CD14-positive monocyte (primary cell): ENCODE data around the gene GH2. TPM values are rescaled to one million over a fixed set of nuclear protein-coding genes. Genes with fewer than 3 reads are reported as not detected.
"Not testable (repeated sequence)": the region's sequence is repeated elsewhere in the genome, so short reads cannot be mapped to it uniquely, and the experiment has no call there.

Experiments
- DNase-seq, 3 donors: peaks; one replicate each; pipeline ENCODE4 v3.0.0-alpha.2; 2011 to 2022
- H2AFZ ChIP-seq: 2 replicates; pipeline ENCODE4 v1.6.0; 2012; ENCODE audit warnings: mild to moderate bottlenecking, low read depth, low read length, inconsistent platforms; ENCODE audit not compliant: insufficient read depth, poor library complexity, severe bottlenecking
- H3K27ac ChIP-seq, 2 donors: 1 replicate in 1 of 2; 2 replicates in 1 of 2; pipeline ENCODE4 v1.5.1; 2012 to 2013; ENCODE audit warnings: low read length in 2 of 2, control low read depth in 1 of 2, inconsistent platforms in 1 of 2, low read depth in 1 of 2, mild to moderate bottlenecking in 1 of 2
- H3K27me3 ChIP-seq, 2 donors: one replicate each; pipeline versions ENCODE4 v1.6.0 to v1.6.1; 2011 to 2013; ENCODE audit warnings: low read length in 2 of 2; ENCODE audit not compliant: control insufficient read depth in 2 of 2, insufficient read depth in 2 of 2
- H3K36me3 ChIP-seq, 2 donors: replicated peaks in 1 of 2; 1 replicate in 1 of 2; 2 replicates in 1 of 2; pipeline versions ENCODE4 v1.5.1 to v1.6.1; 2012 to 2013; ENCODE audit warnings: low read length in 2 of 2, control low read depth in 1 of 2, inconsistent platforms in 1 of 2, mild to moderate bottlenecking in 1 of 2; ENCODE audit not compliant: insufficient read depth in 2 of 2, control insufficient read depth in 1 of 2
- H3K4me1 ChIP-seq, 2 donors: 1 replicate in 1 of 2; 2 replicates in 1 of 2; pipeline versions ENCODE4 v1.5.1 to v1.6.1; 2012 to 2013; ENCODE audit warnings: low read length in 2 of 2, control low read depth in 1 of 2, inconsistent platforms in 1 of 2, mild to moderate bottlenecking in 1 of 2, moderate library complexity in 1 of 2; ENCODE audit not compliant: insufficient read depth in 2 of 2, control insufficient read depth in 1 of 2
- H3K4me2 ChIP-seq: replicated peaks from 2 replicates; pipeline ENCODE3; 2012; ENCODE audit warnings: low read length, moderate library complexity, mild to moderate bottlenecking; ENCODE audit not compliant: poor library complexity, severe bottlenecking; ENCODE audit errors: extremely low read depth
- H3K4me3 ChIP-seq, 3 experiments: fragments of 200-600 bp in 1 of 3; sonication (generic) in 1 of 3; replicated peaks in 1 of 3; 1 replicate in 2 of 3; 2 replicates in 1 of 3; pipeline ENCODE4 v1.5.1; 2011 to 2013; ENCODE audit warnings: low read length in 3 of 3, mild to moderate bottlenecking in 3 of 3, control low read depth in 2 of 3, low read depth in 2 of 3, inconsistent platforms in 1 of 3, moderate library complexity in 1 of 3
- H3K79me2 ChIP-seq: 2 replicates; pipeline ENCODE4 v1.6.0; 2012; ENCODE audit warnings: mild to moderate bottlenecking, control low read depth, inconsistent platforms, low read length, moderate library complexity; ENCODE audit not compliant: insufficient read depth
- H3K9ac ChIP-seq: 2 replicates; pipeline ENCODE4 v1.6.0; 2017; ENCODE audit warnings: low read length, mild to moderate bottlenecking; ENCODE audit not compliant: insufficient read depth, poor library complexity, severe bottlenecking
- H3K9me3 ChIP-seq, 2 donors: replicated peaks in 1 of 2; 1 replicate in 1 of 2; 2 replicates in 1 of 2; pipeline versions ENCODE4 v1.5.1 to v1.6.1; 2012 to 2013; ENCODE audit warnings: low read length in 2 of 2, control low read depth in 1 of 2; ENCODE audit not compliant: control insufficient read depth in 1 of 2, insufficient read depth in 1 of 2
- H4K20me1 ChIP-seq: 2 replicates; pipeline ENCODE4 v1.6.0; 2012; ENCODE audit warnings: mild to moderate bottlenecking, low read length, control low read depth, moderate library complexity; ENCODE audit not compliant: insufficient read depth
- H3K27ac Mint-ChIP-seq, 7 donors: one replicate each; pipeline ENCODE4 v1.8.0; 2020; ENCODE audit warnings: mild to moderate bottlenecking in 7 of 7, mixed read lengths in 7 of 7, moderate library complexity in 6 of 7, inconsistent platforms in 2 of 7
- H3K27me3 Mint-ChIP-seq, 3 donors: one replicate each; pipeline ENCODE4 v1.8.0; 2021 to 2022; ENCODE audit warnings: low read depth in 3 of 3, mild to moderate bottlenecking in 3 of 3, mixed read lengths in 3 of 3, moderate library complexity in 3 of 3, inconsistent platforms in 1 of 3
- H3K36me3 Mint-ChIP-seq, 2 donors: one replicate each; pipeline ENCODE4 v1.8.0; 2020; ENCODE audit warnings: mixed read lengths in 2 of 2, inconsistent platforms in 1 of 2, mild to moderate bottlenecking in 1 of 2
- H3K4me1 Mint-ChIP-seq: one replicate; pipeline ENCODE4 v1.8.0; 2020; ENCODE audit warnings: mild to moderate bottlenecking, mixed read lengths
- H3K4me3 Mint-ChIP-seq, 2 donors: one replicate each; pipeline ENCODE4 v1.8.0; 2020; ENCODE audit warnings: mild to moderate bottlenecking in 2 of 2, mixed read lengths in 2 of 2, moderate library complexity in 1 of 2
- H3K9me3 Mint-ChIP-seq, 7 donors: one replicate each; pipeline ENCODE4 v1.8.0; 2020 to 2022; ENCODE audit warnings: mixed read lengths in 7 of 7, mild to moderate bottlenecking in 6 of 7, moderate library complexity in 6 of 7, inconsistent platforms in 2 of 7
- CTCF ChIP-seq: fragments of 200-600 bp; IDR thresholded peaks from one replicate; pipeline ENCODE4 v1.8.0; 2022; ENCODE audit warnings: antibody characterized with exemption, mild to moderate bottlenecking
- WGBS: methylation state at CpG from one replicate; pipeline ENCODE4 v1.1.5; 2013; ENCODE audit warnings: missing lambda C conversion rate; ENCODE audit not compliant: insufficient coverage; 5-methylcytosine and 5-hydroxymethylcytosine counted together
- intact Hi-C, 2 donors: fragments of 100-400 bp; cut with micrococcal nuclease; formaldehyde crosslinking; loops; one replicate each; pipeline versions ENCODE4 v1.15.0 to v1.15.1; 2023
- polyA plus RNA-seq, 3 donors: library from polyadenylated mRNA; depleted of rRNA in 1 of 3; unstranded in 2 of 3; stranded (reverse) in 1 of 3; fragments of 300-500 nt in 2 of 3; fragments of >200 nt in 1 of 3; fragmentation: Illumina TruSeq in 2 of 3; gene quantifications; 1 replicate in 2 of 3; 2 replicates in 1 of 3; pipeline ENCODE4 v1.2.3, GENCODE V29; 2012 to 2021

Gene GH2
- polyA plus RNA-seq, 3 donors: not detected

- no peak overlapping the region for H3K4me3 ChIP-seq
- no peak overlapping the region for H3K4me2 ChIP-seq
- no peak overlapping the region for H3K27ac Mint-ChIP-seq
- H2AFZ ChIP-seq: no peak overlapping the region
- H3K9ac ChIP-seq: no peak overlapping the region
- H3K36me3 ChIP-seq: no peaks in the 10 kb centered on the region
- peaks cover 3 to 11% (median 8%) of the 10 kb centered on the region in 7 donors for H3K9me3 Mint-ChIP-seq
- WGBS: no CpG with 5 or more reads among the region's 1 CpG
- no peaks in the 10 kb centered on the region for H3K27me3 ChIP-seq
- H3K4me1 ChIP-seq: peaks cover 31 to 32% of the 10 kb centered on the region in 2 donors
- H3K27ac ChIP-seq: no peak overlapping the region
- TF ChIP-seq CTCF: no peak
- H3K9me3 ChIP-seq: peaks cover 0 to 6% of the 10 kb centered on the region in 2 donors
- no peak overlapping the region for H3K4me3 Mint-ChIP-seq
- peaks cover 0 to 16% of the 10 kb centered on the region in 2 donors for H3K36me3 Mint-ChIP-seq
- peaks cover 35% of the 10 kb centered on the region for H3K4me1 Mint-ChIP-seq
- DNase-seq: no peak
- peaks cover 0 to 10% (median 3%) of the 10 kb centered on the region in 3 donors for H3K27me3 Mint-ChIP-seq
- H3K79me2 ChIP-seq: peaks cover 19% of the 10 kb centered on the region
- intact Hi-C loops: no loop called here
- H4K20me1 ChIP-seq: peaks cover 17% of the 10 kb centered on the region
These were observed 36.2 kb downstream of the GH2 start for GRCh38 chr17:63845509-63845908.

GRCh38 chr17:63843910-63844677 is 37.6 kb downstream of the GH2 start:
- peak overlapping the region; percentile 88 to 89 for H3K4me3 Mint-ChIP-seq
- peaks cover 43% of the 10 kb centered on the region for H3K4me1 Mint-ChIP-seq
- no peak for DNase-seq
- peaks cover 0 to 12% of the 10 kb centered on the region in 2 donors for H3K36me3 Mint-ChIP-seq
- WGBS: 83% methylated on average over 5 of the region's 9 CpGs
- intact Hi-C loops: loop anchor here (2.0 to 5.0 kb wide), 6 partner anchors 17 to 222 kb away; partner anchors contain the start of genes CCDC47 (in 1 of the 2), DDX42 (in 1 of the 2), FTSJ3 (in 1 of the 2) and LIMD2 (in 1 of the 2)
- H3K79me2 ChIP-seq: peaks cover 33% of the 10 kb centered on the region
- no peaks in the 10 kb centered on the region for H3K36me3 ChIP-seq
- H3K4me3 ChIP-seq: peak overlapping the region in 2 of 3 experiments; percentile 58 to 98
- peak overlapping the region; percentile 73 for H2AFZ ChIP-seq
- H3K9me3 ChIP-seq: peaks cover 0 to 6% of the 10 kb centered on the region in 2 donors
- H4K20me1 ChIP-seq: peaks cover 31% of the 10 kb centered on the region
- peaks cover 0 to 7% (median 0%) of the 10 kb centered on the region in 3 donors for H3K27me3 Mint-ChIP-seq
- H3K9ac ChIP-seq: no peak overlapping the region
- H3K27ac ChIP-seq: peak overlapping the region; percentile 84 to 85
- no peak for TF ChIP-seq CTCF
- peaks cover 43 to 45% of the 10 kb centered on the region in 2 donors for H3K4me1 ChIP-seq
- H3K27ac Mint-ChIP-seq: peak overlapping the region; percentile 92 to 98 (median 96)
- peak overlapping the region; percentile 99 for H3K4me2 ChIP-seq
- H3K27me3 ChIP-seq: no peaks in the 10 kb centered on the region
- peaks cover 3 to 10% (median 8%) of the 10 kb centered on the region in 7 donors for H3K9me3 Mint-ChIP-seq

- Mint-ChIP-seq H3K4me1 (peaks cover 48% of the 10 kb centered on the region), H3K4me3 (peak overlapping the region; percentile 88 to 89), H3K27ac (peak overlapping the region; percentile 92 to 98 (median 96)), H3K36me3 (peaks cover 0 to 12% of the 10 kb centered on the region in 2 donors)
- H3K27me3 ChIP-seq, H3K27me3 Mint-ChIP-seq, H3K36me3 ChIP-seq, H3K9me3 Mint-ChIP-seq, H3K9me3 ChIP-seq: not testable (repeated sequence)
- peak; percentile 63 to 81 (median 70) for DNase-seq
- peak overlapping the region; percentile 84 to 85 for H3K27ac ChIP-seq
- H3K4me1 ChIP-seq: peaks cover 46 to 49% of the 10 kb centered on the region in 2 donors
- intact Hi-C loops: loop anchor here (2.0 to 5.0 kb wide), 6 partner anchors 17 to 221 kb away; partner anchors contain the start of genes CCDC47 (in 1 of the 2), DDX42 (in 1 of the 2), FTSJ3 (in 1 of the 2) and LIMD2 (in 1 of the 2)
- H3K79me2 ChIP-seq: peaks cover 39% of the 10 kb centered on the region
- peaks cover 38% of the 10 kb centered on the region for H4K20me1 ChIP-seq
- H3K4me2 ChIP-seq: peak overlapping the region; percentile 99
- peak overlapping the region; percentile 73 for H2AFZ ChIP-seq
- 3% methylated on average over 14 of the region's 19 CpGs for WGBS
- H3K4me3 ChIP-seq: peak overlapping the region; percentile 57 to 98 (median 58)
- peak overlapping the region; percentile 80 for H3K9ac ChIP-seq
These were observed 38.3 kb downstream of the GH2 start for GRCh38 chr17:63843387-63843888.
